ENCODE measurements around the gene IMMP2L.

Gene IMMP2L

DNA sequence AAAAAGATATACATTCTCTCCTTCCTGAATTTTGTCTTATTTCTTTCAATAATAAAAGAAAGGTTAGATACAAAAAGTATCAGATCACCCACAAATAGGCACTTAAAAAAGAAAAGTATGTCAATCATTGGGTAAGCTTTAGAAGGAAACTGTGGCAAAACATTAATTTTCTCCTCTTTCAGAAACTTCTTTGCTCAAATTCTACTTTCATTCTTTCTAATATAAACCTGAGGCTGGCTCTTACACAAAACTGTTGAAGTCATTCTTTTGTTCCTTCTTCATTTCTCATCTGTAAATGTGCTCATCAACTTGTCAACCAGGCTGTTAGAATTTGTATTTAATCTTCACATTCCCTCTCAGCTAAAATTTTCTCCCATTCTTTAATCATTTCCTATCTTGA lies 346.7 kb downstream of the IMMP2L start:
- DNase-seq (ENCODE audit: low read depth): no peak

DNA sequence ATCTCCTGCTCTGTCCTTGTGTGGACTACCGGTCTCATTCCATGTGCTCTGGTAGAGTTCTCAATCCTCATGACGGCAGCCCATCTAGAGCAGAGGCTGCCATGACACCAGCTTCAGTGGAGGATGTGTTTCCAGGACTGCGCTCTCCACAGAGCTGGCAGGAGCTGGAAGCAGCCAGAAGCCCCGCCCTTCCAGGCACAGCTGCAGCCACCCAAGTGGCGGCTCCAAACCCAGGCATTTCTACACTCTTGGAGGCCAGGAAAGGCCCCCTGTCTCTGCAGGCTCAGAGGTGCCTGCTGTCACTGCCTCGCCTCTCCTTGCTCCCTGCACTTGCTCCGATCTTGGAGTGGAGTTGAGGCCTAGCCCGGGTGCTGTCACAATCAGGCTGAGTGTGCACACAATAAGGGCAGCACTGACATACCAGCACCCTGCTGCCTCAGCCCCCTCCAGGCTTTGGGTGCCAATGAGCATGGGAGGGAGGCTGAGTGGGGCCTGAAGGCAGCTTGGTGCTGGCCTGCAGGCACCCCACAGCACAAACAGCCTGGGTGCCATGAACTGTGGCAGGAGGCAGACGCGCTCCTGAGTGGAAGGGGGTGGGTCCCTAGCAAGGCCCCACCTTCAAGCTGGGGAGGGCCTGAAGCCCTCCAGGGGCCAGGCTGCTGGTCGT lies 349.3 kb downstream of the IMMP2L start:
- no peak for DNase-seq (ENCODE audit: low read depth)

DNA sequence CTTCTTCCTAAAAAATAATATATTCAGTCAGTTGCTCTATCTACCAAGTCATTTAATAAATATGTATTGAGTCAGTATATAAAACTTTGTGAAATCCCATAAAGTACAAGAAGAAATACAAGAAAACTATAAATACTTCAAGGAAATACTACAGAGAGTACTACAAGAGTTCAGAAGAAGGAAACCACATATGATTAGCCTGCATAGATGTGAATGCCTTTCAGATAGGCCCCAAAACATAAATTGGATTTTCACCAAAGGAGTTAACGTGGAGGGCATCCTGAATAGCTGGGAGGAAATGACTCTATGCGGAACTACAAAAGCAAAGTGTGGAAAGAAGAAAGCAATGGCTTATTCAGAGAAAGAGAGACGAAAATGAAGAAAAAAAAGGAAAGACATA lies 351.3 kb downstream of the IMMP2L start:
- DNase-seq (ENCODE audit: low read depth): peak; percentile 42

DNA sequence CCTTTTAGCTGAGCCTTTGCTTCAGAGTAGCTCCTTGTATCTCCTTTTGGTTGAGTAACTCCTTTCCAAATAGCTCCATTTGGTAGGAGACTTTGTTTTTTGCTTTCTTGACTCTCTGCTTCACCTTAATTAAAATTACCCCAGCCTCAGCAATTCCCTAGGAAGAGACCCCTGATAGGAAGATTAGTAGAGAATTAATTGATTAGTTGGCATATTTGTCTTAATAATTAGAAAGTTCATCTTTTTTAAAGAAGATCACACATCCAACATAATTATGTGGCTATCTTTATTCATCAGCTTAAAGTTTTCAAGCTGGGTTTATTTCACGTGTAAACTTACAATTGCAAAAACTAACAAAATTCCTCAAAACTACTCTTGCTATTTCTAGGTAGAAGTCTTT lies 352.2 kb downstream of the IMMP2L start:
- no peak for DNase-seq (ENCODE audit: low read depth)

DNA sequence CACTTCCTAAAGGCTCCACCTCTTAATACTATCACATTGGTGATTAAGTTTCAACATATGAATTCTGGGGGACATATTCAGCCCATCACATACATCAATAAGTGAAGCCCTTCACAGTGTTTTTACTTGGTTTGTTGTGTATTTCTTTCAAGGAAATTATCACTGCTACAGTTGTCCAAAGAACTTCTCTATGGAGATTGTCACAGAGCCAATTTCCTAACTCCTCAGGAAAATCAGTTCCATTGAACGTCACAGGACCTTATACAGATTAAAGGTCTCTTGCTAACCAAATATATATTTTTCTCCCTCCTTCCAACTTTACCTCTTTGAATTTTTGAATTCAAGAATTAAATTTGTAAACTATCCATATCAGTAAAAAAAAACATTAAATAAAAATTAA lies 357.0 kb downstream of the IMMP2L start:
- no peak for DNase-seq (ENCODE audit: low read depth)

DNA sequence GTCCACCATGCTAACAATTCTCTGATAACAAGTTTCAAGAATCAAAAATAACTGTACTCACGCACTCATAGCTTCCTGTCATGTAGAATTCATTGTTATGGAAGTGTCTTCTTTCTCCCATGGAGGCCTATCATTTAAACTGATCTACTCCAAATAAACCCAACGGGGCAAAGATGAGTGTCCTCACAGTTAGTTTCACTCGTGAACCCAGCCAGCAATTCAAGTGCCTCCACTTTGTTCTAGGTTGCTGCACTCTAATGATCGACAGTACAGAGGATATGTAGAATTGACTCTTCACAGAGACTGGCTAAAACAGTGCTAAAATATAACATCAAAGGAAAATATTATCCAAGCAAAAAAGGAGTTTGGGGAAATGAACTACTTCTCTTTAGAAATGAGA lies 360.0 kb downstream of the IMMP2L start:
- DNase-seq (ENCODE audit: low read depth): no peak

DNA sequence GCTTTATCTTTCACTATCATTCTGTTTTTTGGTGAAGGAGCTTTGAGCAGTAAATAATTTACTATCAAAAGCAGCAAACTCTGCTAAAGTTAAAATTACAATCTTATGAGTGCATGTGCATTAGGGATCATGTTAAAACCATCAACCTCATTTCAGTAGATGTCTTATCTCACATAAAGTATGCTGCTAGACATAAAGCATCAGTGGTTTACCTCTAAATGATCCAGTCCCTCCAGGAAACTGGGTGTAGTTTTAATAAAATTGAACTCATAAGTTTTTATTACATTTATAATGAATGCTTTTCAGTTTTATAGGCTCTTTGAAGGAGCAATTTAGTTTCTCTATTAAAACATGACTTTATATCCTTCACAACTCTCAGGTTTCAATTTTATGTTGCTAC lies 362.6 kb downstream of the IMMP2L start:
- DNase-seq (ENCODE audit: low read depth): no peak

DNA sequence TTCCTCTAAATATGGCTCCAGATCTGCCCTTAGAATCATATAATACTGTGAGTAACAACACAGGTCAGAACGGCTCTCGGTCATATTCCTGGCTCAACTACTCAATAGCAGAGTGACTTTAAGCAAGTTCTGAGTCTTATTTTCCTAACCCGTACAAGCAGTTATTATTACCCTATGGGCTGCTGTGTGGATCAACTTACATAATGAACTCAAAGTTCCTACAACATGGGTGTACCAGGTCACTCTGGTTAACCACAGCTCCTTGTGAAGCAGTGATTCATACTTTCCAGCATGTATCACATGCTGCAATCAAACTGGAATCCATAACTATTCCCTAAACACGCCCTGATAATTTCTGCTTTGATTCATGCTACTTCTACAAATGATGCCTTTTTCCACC lies 364.0 kb downstream of the IMMP2L start:
- DNase-seq (ENCODE audit: low read depth): peak; percentile 98

DNA sequence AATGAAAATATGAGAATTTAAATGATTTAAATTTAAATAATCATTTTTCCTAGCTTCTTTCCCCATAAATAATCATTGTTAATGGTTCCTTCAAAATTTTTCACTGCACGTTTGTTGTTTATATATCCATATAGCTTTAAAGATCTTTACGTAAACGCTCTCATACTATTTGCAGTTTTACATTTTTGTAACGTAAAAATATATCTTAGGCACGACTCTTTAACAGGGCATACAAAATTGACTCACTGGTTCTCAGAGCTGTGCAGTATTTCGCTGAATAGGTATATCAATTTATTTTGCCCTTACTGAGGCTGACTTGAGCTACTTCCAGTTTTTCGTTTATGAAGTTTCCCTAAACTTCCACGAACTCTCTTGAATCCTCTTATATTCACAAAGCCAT lies 365.6 kb downstream of the IMMP2L start:
- DNase-seq (ENCODE audit: low read depth): no peak

DNA sequence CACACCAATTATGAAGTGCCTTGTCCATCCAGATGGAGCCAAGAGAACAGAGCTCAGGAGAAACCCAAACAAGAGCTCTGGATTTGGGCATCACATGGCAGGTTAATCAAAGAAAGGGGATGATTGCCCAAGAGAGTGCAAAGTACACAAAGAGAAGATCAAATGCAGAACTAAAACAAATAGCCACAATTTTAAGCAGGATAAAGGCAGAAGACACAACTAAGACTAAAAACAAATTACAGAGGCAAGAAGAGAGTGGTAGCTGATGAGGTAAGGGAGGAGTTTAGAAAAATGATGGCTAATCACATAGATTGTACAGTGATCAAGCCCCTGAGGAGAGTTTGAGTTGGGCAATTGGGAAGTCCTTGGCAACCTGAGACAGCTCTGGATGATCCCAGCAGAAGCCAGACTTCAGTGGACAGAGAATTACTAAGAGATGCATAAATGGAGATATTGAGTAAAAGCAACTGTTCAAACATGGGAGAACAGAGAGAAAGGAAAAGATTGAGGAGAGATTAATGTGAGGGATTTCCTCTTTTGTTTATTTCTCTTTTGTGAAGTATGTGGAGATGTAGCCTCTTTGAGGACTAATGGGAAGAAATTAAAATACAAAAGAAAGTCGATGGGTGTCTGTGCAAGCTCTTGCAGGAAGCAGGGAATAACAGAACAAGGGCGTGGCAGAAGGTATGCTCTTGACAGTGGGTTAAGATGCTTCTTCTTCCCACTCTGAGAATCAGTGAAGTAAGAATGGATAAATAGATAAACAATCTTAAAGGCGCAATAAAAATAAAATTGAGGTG lies 369.5 kb downstream of the IMMP2L start:
- no peak for DNase-seq (ENCODE audit: low read depth)

DNA sequence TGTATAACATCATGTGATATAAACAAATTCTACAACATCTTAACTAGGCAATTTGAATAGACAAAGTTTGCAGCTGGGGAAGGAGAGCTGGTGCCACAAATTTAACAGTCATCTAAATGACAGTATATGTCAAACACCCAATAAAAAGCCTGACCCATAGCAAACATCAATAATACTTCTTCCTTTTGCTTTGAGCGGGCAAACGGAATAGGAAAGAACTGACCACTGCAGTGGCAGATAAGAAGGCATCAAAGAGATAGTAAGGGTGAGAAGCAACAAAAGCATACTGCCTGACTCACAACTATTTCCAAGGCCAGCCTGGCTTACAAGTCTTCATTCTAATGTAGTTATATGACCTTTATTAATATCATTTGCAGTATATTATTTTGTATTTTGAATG lies 371.5 kb downstream of the IMMP2L start:
- DNase-seq (ENCODE audit: low read depth): no peak

DNA sequence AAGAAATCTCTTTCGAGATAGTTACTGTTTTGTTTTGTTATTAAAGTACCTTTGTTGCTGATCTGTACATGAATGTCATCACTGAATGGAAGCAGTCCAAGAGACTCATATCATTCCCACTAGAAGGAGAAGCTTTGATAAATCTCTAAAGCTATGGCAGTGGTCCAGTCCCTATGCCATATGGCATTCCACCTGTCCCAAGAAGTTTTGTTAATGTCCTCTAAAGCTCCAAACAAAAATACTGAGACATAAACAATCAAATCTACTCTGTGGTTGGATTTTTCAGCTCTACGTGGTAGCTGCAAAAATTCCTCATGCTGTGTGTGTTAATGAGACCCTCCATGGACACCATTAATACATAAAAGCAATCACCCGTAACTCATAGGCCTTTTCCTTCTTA lies 377.3 kb downstream of the IMMP2L start:
- DNase-seq (ENCODE audit: low read depth): no peak

DNA sequence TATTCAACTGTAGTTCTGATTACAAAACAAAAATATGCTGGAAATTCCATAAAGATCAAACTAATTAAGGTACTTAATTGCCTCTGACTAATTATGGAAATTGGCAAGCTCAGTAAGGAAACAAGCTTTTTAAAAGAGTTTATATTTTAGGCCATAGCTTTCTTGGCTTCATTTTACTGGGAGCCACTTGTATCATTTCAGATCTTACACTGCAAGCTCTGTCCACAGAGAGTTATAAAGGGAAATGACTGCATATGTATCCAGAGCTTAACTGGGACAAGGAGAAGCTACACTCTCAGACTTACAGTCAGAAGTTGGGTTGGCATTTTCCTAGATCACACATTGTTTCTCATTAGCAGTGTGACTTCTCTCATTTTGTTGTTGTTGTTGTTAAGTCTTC lies 379.0 kb downstream of the IMMP2L start:
- no peak for DNase-seq (ENCODE audit: low read depth)

DNA sequence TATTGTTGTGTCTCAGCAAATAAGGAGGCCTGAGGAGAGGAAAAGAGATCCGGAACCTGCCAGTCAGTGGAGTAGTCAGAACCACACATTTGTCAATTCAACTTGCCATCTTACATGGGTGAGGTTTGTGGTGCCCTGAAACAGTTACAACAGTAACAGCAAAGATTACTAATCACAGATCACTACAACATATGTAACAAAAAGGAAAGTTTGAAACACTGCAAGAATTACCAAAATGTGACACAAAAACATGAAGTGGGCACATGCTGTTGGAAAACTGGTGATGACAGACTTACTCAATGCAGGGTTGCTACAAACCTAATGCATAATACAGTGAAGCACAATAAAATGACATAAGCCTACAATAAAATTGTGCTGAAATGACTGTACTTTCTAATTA lies 382.0 kb downstream of the IMMP2L start:
- DNase-seq (ENCODE audit: low read depth): no peak

DNA sequence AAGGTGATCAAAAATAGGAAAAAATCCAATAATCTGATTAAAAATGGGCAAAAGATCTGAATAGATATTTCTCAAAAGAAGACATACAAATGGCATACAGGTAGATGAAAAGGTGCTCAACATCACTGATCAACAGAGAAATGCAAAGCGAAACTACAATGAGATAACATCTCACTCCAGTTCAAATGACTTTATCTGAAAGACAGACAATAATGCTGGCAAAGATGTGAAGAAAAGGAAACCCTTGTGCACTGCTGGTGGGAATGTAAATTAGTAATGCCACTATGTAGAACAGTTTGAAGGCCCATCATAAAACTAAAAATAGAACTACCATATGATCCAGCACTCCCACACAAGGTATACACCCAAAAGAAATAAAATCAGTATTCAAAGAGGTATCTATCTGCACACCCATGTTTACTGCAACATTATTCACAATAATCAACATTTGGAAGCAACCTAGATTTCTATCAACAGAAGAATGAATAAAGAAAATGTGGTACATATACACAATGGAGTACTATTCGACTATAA lies 386.3 kb downstream of the IMMP2L start:
- DNase-seq (ENCODE audit: low read depth): no peak

DNA sequence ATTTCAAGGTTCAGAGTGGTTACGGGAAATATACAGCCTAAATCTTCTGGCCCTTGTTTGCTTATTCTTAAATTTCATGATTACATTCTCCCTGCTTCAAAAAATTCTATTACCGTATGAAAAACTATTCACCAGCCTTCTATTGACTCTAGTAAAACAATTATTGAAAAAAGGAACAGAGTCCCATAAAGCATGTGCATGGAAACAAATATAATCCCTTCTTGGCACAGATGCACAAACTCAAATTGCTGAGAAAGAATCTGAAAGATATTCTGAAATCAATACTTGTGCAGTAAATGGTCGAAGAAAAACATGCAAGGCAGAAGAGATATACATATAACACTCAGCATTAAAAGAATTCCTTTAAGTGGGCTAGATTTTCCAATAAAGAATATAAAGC lies 387.8 kb downstream of the IMMP2L start:
- no peak for DNase-seq (ENCODE audit: low read depth)

DNA sequence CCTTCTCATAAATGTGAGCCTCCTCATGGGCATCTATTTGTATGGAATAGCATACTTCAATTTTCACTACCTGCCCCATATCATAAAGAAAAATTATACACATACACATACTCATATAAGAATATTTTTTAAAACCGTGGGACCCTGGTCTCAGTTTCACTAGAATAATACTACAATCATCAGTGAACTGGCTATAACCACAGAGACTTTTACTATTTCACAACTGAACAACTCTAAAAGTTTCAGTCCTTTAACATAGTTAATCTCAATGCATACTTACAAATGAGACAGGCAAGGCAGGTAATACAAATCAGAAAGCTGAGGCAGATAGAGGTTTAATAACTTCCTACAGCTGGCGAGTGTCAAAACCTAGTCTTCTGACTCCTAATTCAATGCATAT lies 388.3 kb downstream of the IMMP2L start:
- no peak for DNase-seq (ENCODE audit: low read depth)

DNA sequence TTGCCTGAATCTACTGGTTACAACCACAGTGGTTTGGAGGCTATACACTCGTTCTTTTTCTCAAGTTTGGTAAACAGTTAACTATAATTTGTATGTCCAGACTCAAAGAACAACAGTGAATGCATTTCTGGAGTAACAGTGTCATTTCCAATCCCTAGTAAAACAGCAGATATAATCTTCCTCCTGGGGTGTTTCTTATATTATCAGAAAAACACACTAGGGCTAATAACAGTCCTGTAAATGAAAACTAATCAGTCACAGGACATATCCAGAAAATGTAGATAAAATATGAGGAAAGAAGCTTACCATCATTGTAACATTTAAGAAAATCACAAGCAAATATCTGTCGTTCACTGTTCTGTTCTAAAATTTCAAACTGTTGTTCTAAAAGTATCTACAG lies 388.8 kb downstream of the IMMP2L start:
- no peak for DNase-seq (ENCODE audit: low read depth)

DNA sequence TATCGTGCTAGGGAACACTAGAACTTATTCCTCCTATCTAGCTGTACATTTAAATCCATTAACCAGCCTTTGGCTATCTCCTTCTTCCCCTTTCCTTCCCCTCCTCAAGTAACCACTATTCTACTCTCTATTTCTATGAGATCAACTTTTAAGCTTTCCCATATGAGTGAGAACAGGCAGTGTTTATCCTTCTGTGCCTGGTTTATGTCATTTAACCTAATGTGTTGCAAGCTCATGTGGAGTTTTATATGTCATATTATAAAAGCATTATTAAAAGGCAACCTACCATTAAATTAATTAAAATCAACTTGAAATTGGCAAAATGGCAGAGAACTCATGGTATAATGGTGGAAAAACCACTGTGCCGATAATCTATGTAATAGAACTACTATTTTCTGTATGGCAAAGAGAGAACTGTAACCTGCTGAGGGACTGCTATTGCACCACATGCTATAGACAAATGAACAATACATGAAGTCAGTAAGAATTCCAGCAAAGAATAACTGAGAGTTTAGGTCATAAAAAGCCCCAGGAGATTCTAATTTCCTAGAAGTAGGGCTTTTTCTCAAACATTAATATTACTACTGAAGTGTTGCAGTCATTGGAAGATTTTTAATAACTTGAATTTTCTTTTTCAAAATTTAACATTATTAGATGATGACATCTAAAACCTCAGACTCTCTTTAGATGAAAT lies 389.6 kb downstream of the IMMP2L start:
- DNase-seq (ENCODE audit: low read depth): peak; percentile 4

DNA sequence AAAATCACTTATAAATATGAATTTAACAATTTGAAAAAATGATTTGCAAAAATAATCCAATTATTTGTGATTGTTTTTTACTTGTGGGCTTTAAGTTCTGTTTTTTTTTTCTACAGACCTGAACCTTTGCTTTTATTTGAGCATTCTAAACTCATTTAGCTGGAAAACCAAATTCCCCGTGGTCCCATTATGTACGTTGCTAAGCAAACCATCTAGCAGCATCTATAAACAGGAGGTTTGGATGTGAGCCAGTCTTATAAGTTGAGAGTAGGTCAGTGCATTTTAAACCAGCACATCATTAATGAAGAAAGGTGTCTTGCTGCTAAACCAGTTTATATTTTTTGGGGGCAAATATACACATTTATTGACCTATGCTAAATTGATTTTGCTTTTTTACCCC lies 394.1 kb downstream of the IMMP2L start:
- DNase-seq (ENCODE audit: low read depth): no peak

DNA sequence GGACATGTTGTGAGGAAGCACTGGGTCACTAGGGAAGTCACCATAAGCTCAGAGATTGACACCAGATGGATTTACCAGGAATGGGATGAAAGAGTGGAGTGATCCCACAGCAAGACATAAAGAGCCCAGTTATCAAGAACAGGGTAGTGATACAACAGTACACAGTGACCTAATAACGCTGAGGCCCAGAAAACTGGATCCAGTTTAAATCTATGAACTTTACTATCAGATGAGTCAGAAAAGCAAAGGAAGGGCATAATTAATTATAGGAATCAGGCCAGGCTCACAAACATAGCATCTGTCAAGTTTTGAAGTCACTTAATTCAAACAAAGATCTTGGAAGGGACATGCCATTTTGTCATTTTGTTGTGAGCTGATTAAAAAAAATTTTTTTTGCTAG lies 397.9 kb downstream of the IMMP2L start:
- no peak for DNase-seq (ENCODE audit: low read depth)

DNA sequence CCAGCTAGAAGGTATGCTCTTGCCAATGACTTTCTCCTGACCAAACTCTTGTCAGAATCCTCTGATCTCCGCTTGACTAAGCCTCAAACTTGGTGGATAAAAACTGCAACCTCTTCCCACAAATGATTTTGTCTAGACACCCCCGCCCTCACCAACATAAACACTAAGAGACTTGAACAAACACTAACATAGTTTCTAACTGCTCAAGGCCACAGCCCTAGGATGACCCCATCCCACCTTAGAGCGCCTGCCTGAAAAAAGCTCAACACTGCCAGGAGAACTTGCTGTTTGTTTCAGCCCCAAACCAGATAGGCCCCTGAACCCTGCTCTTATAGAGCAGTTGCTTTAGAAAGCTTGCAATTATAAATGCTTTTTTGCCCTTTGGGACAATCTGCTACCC lies 399.6 kb downstream of the IMMP2L start:
- DNase-seq (ENCODE audit: low read depth): no peak

DNA sequence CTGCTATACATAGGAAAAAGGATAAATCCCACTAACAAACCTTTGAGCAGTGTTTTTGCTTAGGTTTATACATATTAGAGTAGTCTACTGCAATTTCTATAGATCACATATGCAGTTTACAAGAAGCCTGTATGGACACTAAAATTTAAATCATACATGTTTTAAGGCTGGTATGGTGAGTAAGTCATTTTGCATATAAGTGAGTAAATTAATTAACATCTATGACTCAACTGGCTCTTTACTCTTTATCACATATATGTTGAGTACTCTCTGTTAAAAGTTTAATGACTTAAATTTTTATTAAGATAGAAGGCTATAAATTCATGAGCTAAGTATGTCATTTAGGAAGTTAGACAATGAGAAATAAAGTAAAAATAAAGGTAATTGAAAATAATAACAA lies 402.0 kb downstream of the IMMP2L start:
- DNase-seq (ENCODE audit: low read depth): peak; percentile 8

Data from ELR (cell line).